NCI-H1417 treated with DMSO at 0.1 percent for 48 hours (cell line): Measurements from ENCODE around the gene ACTN1.
"Not testable (repeated sequence)": the region's sequence is repeated elsewhere in the genome, so short reads cannot be mapped to it uniquely, and the experiment has no call there.

Experiments used
- DNase-seq: peaks from one replicate; lab custom pipeline; 2025; lab: John Stamatoyannopoulos, UW

ACTN1 gene

GRCh38 chr14:68986926-68987652, 8.0 kb upstream of the ACTN1 start:
- DNase-seq, result no peak

GRCh38 chr14:68986225-68986624, 7.1 kb upstream of the ACTN1 start:
- no peak for DNase-seq

- no peak for DNase-seq
Measured at GRCh38 chr14:68984686-68985085, 5.6 kb upstream of the ACTN1 start.

- DNase-seq, result no peak
Measured at GRCh38 chr14:68983191-68983590, 4.1 kb upstream of the ACTN1 start.

- no peak for DNase-seq
Measured at GRCh38 chr14:68982581-68982980, 3.5 kb upstream of the ACTN1 start.

GRCh38 chr14:68981539-68981976, 2.5 kb upstream of the ACTN1 start:
- no peak for DNase-seq

- DNase-seq, result no peak
Measured at GRCh38 chr14:68981139-68981538, 2.0 kb upstream of the ACTN1 start.

- no peak for DNase-seq
Measured at GRCh38 chr14:68979722-68980451, 785 bp upstream of the ACTN1 start.

- no peak for DNase-seq
Measured at GRCh38 chr14:68978172-68978911, 760 bp downstream of the ACTN1 start.

- no peak for DNase-seq
Measured at GRCh38 chr14:68977718-68978171, 1.4 kb downstream of the ACTN1 start.

GRCh38 chr14:68977180-68977717, 1.9 kb downstream of the ACTN1 start:
- DNase-seq, result no peak

GRCh38 chr14:68976160-68977067, 2.7 kb downstream of the ACTN1 start:
- no peak for DNase-seq

GRCh38 chr14:68975667-68976066, 3.4 kb downstream of the ACTN1 start:
- no peak for DNase-seq

GRCh38 chr14:68974759-68975347, 4.2 kb downstream of the ACTN1 start:
- DNase-seq, result no peak

GRCh38 chr14:68973639-68974038, 5.5 kb downstream of the ACTN1 start:
- no peak for DNase-seq

- not testable (repeated sequence) for DNase-seq
Measured at GRCh38 chr14:68973219-68973565, 5.9 kb downstream of the ACTN1 start.

- no peak for DNase-seq
Measured at GRCh38 chr14:68972507-68973218, 6.4 kb downstream of the ACTN1 start.

GRCh38 chr14:68971411-68972035, 7.6 kb downstream of the ACTN1 start:
- DNase-seq, result no peak

GRCh38 chr14:68970736-68971135, 8.4 kb downstream of the ACTN1 start:
- no peak for DNase-seq

- DNase-seq, result no peak
Measured at GRCh38 chr14:68970038-68970612, 9.0 kb downstream of the ACTN1 start.
